K562 (cell line): ENCODE data around the gene ING5. TPM values are rescaled to one million over a fixed set of nuclear protein-coding genes. Genes with fewer than 3 reads are reported as not detected.

Experiments
- ATAC-seq: fragments of 200-7000 bp; cut with Tn5 transposase; 3 replicates; pipeline ENCODE4 v1.9.1; 2020; ENCODE audit warnings: moderate library complexity
- BruUV-seq: library from RNA; stranded (reverse); fragments of 400-500 nt; replicated peaks from 2 replicates; lab custom pipeline; 2021; lab: Mats Ljungman, UMichigan
- CTCF ChIA-PET: fragments of 300-600 bp; formaldehyde crosslinking; extraction: SDS; loops from one replicate; lab custom pipeline; 2021; ENCODE audit warnings: low intra/inter-chr PET ratio; lab: Yijun Ruan, JAX
- POLR2A ChIA-PET: fragments of 300-600, 350-650 bp; sonication (Branson Sonifier 250); formaldehyde crosslinking; extraction: SDS; loops from one replicate; lab custom pipeline; 2021; ENCODE audit warnings: antibody characterized with exemption, inconsistent platforms; lab: Yijun Ruan, JAX
- DNase-seq, 4 experiments: peaks; one replicate each; pipeline versions ENCODE4 v3.0.0 to v3.0.0-alpha.2; 2011 to 2018; ENCODE audit warnings: low spot score in 3 of 4, mixed read lengths in 3 of 4; ENCODE audit errors: extremely low read depth in 1 of 4
- FAIRE-seq: peaks from 2 replicates; lab custom pipeline; 2011; peaks lifted over from hg19 to GRCh38; lab: Jason Lieb, UNC
- H2AFZ ChIP-seq: 2 replicates; pipeline ENCODE4 v1.6.0; 2011; ENCODE audit warnings: low read depth, low read length, control low read depth, inconsistent platforms
- H3K27ac ChIP-seq: fragments of 200-600 bp; 3 replicates; pipeline ENCODE4 v1.8.0; 2011; ENCODE audit warnings: low read depth, mild to moderate bottlenecking, control low read depth, inconsistent platforms, low read length, moderate library complexity, mixed read lengths; ENCODE audit errors: extremely low read depth
- H3K27me3 ChIP-seq, 2 experiments: fragments of 300-600 bp in 1 of 2; 2 replicates in 1 of 2; 3 replicates in 1 of 2; pipeline versions ENCODE4 v1.6.0 to v1.8.0; 2011; ENCODE audit warnings: inconsistent platforms in 2 of 2, low read length in 2 of 2, mild to moderate bottlenecking in 1 of 2, mixed read lengths in 1 of 2, moderate library complexity in 1 of 2; ENCODE audit not compliant: control insufficient read depth in 2 of 2, insufficient read depth in 2 of 2
- H3K36me3 ChIP-seq: fragments of 300-600 bp; 3 replicates; pipeline ENCODE4 v1.8.0; 2011; ENCODE audit warnings: mild to moderate bottlenecking, low read length, inconsistent platforms; ENCODE audit not compliant: control insufficient read depth, insufficient read depth
- H3K4me1 ChIP-seq, 2 experiments: fragments of 200-600 bp in 1 of 2; replicated peaks in 1 of 2; 2 replicates in 1 of 2; 3 replicates in 1 of 2; pipeline versions ENCODE4 v1.5.1 to v1.8.0; 2011; ENCODE audit warnings: inconsistent platforms in 2 of 2, low read length in 2 of 2, mild to moderate bottlenecking in 1 of 2, mixed read lengths in 1 of 2, moderate library complexity in 1 of 2; ENCODE audit not compliant: control insufficient read depth in 2 of 2, insufficient read depth in 2 of 2
- H3K4me2 ChIP-seq: 2 replicates; pipeline ENCODE4 v1.6.1; 2011; ENCODE audit warnings: low read length, control low read depth, inconsistent platforms, mixed read lengths; ENCODE audit not compliant: insufficient read depth
- H3K4me3 ChIP-seq: fragments of 200-600 bp; sonication (generic), shearing (Covaris generic); 2 replicates; pipeline ENCODE4 v1.5.1; 2016; ENCODE audit warnings: control low read depth, inconsistent platforms
- H3K79me2 ChIP-seq: fragments of 200-600 bp; 3 replicates; pipeline ENCODE4 v1.8.0; 2011; ENCODE audit warnings: low read length, inconsistent platforms; ENCODE audit not compliant: control insufficient read depth, insufficient read depth
- H3K9ac ChIP-seq, 2 experiments: 2 replicates each; pipeline versions ENCODE4 v1.6.0 to v1.6.1; 2011; ENCODE audit warnings: low read depth in 2 of 2, low read length in 2 of 2, control low read depth in 1 of 2, inconsistent platforms in 1 of 2, mild to moderate bottlenecking in 1 of 2, mixed read lengths in 1 of 2; ENCODE audit not compliant: insufficient read depth in 1 of 2
- H3K9me1 ChIP-seq: one replicate; pipeline ENCODE4 v1.6.0; 2011; ENCODE audit warnings: inconsistent platforms, mild to moderate bottlenecking, low read length, moderate library complexity; ENCODE audit not compliant: control insufficient read depth, insufficient read depth
- H3K9me3 ChIP-seq: replicated peaks from 2 replicates; pipeline ENCODE4 v1.5.1; 2011; ENCODE audit warnings: low read depth, low read length, inconsistent platforms; ENCODE audit not compliant: control insufficient read depth, insufficient read depth
- H4K20me1 ChIP-seq: replicated peaks from 2 replicates; pipeline ENCODE4 v1.6.1; 2011; ENCODE audit warnings: low read length, inconsistent platforms, mixed read lengths; ENCODE audit not compliant: control insufficient read depth, insufficient read depth
- BRF1 ChIP-seq: IDR thresholded peaks from 3 replicates; pipeline ENCODE4 v1.6.1; 2011; ENCODE audit warnings: borderline replicate concordance, mild to moderate bottlenecking; ENCODE audit not compliant: insufficient read length; ENCODE audit errors: extremely low read depth
- DNMT1 ChIP-seq: fragments of 450-650 bp; IDR thresholded peaks from 2 replicates; pipeline ENCODE4 v1.6.1; 2016; ENCODE audit warnings: antibody characterized with exemption, mild to moderate bottlenecking
- FOXJ3 ChIP-seq: sonication (generic); formaldehyde crosslinking; IDR thresholded peaks from 2 replicates; pipeline ENCODE4 v1.4.0; 2020; ENCODE audit warnings: mild to moderate bottlenecking, missing genetic modification reagents
- JUNB ChIP-seq: fragments of 450-650 bp; formaldehyde crosslinking; conservative IDR thresholded peaks from 2 replicates; pipeline ENCODE4 v1.4.0; 2020; ENCODE audit warnings: mild to moderate bottlenecking
- KAT8 ChIP-seq: fragments of 450-650 bp; IDR thresholded peaks from 2 replicates; pipeline ENCODE4 v1.6.1; 2016; ENCODE audit warnings: low read depth, mild to moderate bottlenecking
- NFXL1 ChIP-seq: fragments of 450-650 bp; formaldehyde crosslinking; IDR thresholded peaks from 2 replicates; pipeline ENCODE4 v1.4.0; 2021; ENCODE audit warnings: mild to moderate bottlenecking
- PHF8 ChIP-seq: fragments of 200-600 bp; sonication (generic); IDR thresholded peaks from 2 replicates; pipeline ENCODE4 v1.6.1; 2012; ENCODE audit warnings: mixed run types, mild to moderate bottlenecking, inconsistent platforms, low read length, moderate library complexity, borderline replicate concordance
- TCF3 ChIP-seq: sonication (generic); formaldehyde crosslinking; IDR thresholded peaks from 2 replicates; pipeline ENCODE4 v1.4.0; 2020; ENCODE audit warnings: mild to moderate bottlenecking, missing genetic modification reagents
- ZEB2 ChIP-seq: fragments of 450-650 bp; IDR thresholded peaks from 2 replicates; pipeline ENCODE4 v1.6.1; 2016
- ZNF277 ChIP-seq: fragments of 250-450 bp; sonication (Bioruptor Pico); IDR thresholded peaks from 2 replicates; pipeline ENCODE4 v1.8.0; 2022; ENCODE audit warnings: inconsistent platforms, mild to moderate bottlenecking, moderate library complexity, borderline replicate concordance
- ZNF408 ChIP-seq: fragments of 250-450 bp; sonication (Bioruptor Pico); IDR thresholded peaks from 2 replicates; pipeline ENCODE4 v1.4.0; 2020; ENCODE audit warnings: low read depth, mild to moderate bottlenecking, moderate library complexity
- ZNF695 ChIP-seq: fragments of 450-650 bp; formaldehyde crosslinking; IDR thresholded peaks from 2 replicates; pipeline ENCODE4 v1.4.0; 2020; ENCODE audit warnings: mild to moderate bottlenecking, moderate library complexity
- WGBS: fragments of 100-300 bp; shearing (Covaris generic); methylation state at CpG from one replicate; pipeline ENCODE4 v1.1.6; 2016; ENCODE audit warnings: low coverage, mixed read lengths; ENCODE audit not compliant: insufficient coverage; ENCODE audit errors: missing lambda C conversion rate; 5-methylcytosine and 5-hydroxymethylcytosine counted together
- in situ Hi-C: fragments of 300-500 bp; cut with MboI; formaldehyde crosslinking; loops from 4 replicates; pipeline ENCODE4 v1.15.0; 2018; ENCODE audit warnings: inconsistent platforms, mixed read lengths
- intact Hi-C: fragments of 100-400 bp; cut with micrococcal nuclease; formaldehyde crosslinking; loops from 2 replicates; pipeline ENCODE4 v1.14.2; 2022
- polyA plus RNA-seq, 8 experiments: library from polyadenylated mRNA; depleted of rRNA in 4 of 8; stranded (reverse) in 5 of 8; unstranded in 3 of 8; fragments of >200 nt; fragmentation: Nextera tagmentation in 2 of 8; fragmentation: Illumina TruSeq in 1 of 8; extraction: Ambion mirVana in 2 of 8; extraction: Trizol in 1 of 8; gene quantifications; 2 replicates each; pipeline versions ENCODE4 v1.2.1 to v1.2.3, GENCODE V29; 2011 to 2014; ENCODE audit warnings: inconsistent platforms in 1 of 8, missing spikeins in 1 of 8
- total RNA-seq, 7 experiments: library from RNA; depleted of rRNA in 6 of 7; stranded (reverse); fragments of >200 nt in 6 of 7; fragmentation: Illumina TruSeq in 2 of 7; extraction: Trizol in 2 of 7; gene quantifications; 2 replicates each; pipeline versions ENCODE4 v1.2.1 to v1.2.3, GENCODE V29; 2011 to 2021; ENCODE audit warnings: low replicate concordance in 1 of 7

Gene ING5
- total and polyA plus RNA-seq, 9 of the 15 experiments (the other 6 are each of a cell fraction or from before 2014, with no cell fraction given): 10.4 to 53.3 (median 27.9) TPM

GRCh38 chr2:241750076-241750840 is 48.4 kb downstream of the ING5 start:
- no peak for TF ChIP-seq KAT8
- TF ChIP-seq JUNB (CRISPR knock-in tag): no peak
- TF ChIP-seq TCF3: no peak
- intact Hi-C loops: no loop called here
- in situ Hi-C loops: no loop called here
- Histone ChIP-seq H2AFZ (no peak overlapping the region), H3K4me2 (no peak overlapping the region), H3K4me1 (no peaks in the 10 kb centered on the region; a peak in 1 of 5 replicates), H4K20me1 (no peaks in the 10 kb centered on the region), H3K79me2 (no peaks in the 10 kb centered on the region), H3K27ac (no peak overlapping the region), H3K9ac (no peak overlapping the region), H3K36me3 (peaks cover 45% of the 10 kb centered on the region; the same call in 2 of the 3 replicates), H3K27me3 (no peaks in the 10 kb centered on the region), H3K9me3 (peaks cover 2% of the 10 kb centered on the region; the same call in 1 of the 2 replicates), H3K4me3 (no peak overlapping the region), H3K9me1 (no peaks in the 10 kb centered on the region)
- no TSS peak for BruUV-seq
- 82% methylated on average over 14 of the region's 22 CpGs for WGBS
- ATAC-seq (no peak), DNase-seq (no peak), FAIRE-seq (no peak)
- ChIA-PET POLR2A (interaction anchor here (1.2 to 1.3 kb wide), 2 partner anchors 9 to 14 kb away, joined by 3 to 4 read pairs; no protein-coding TSS in a partner anchor), CTCF (no interaction called here)

DNA sequence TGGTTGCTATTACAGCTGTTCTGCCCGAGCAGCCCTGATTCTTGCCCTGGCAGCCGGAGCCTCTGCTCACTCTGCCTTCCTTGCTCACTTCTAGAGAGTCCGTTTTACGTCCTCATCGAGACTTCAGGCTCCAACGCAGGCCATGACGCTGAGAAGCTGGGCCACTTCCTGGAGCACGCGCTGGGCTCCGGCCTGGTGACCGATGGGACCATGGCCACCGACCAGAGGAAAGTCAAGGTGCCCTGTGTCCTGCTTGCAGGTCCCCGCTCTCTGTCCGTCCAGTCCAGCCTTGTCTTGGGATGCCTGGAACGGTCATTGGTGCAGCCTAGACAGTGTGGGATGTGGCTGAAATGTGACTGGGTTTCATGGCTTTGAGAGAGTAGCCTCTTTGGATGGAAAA is 49.3 kb downstream of the ING5 start:
- ATAC-seq: no peak
- 0 out of 4 replicates have a peak overlapping the region, but pooled peaks of 1 of the 2 experiments have one; percentile 28 for H3K9ac ChIP-seq
- no peaks in the 10 kb centered on the region for H3K27me3 ChIP-seq
- H3K79me2 ChIP-seq: no peaks in the 10 kb centered on the region
- no peaks in the 10 kb centered on the region for H3K9me3 ChIP-seq
- H2AFZ ChIP-seq: no peak overlapping the region
- no peak for FAIRE-seq
- POLR2A ChIA-PET: interaction anchor here (1.3 kb wide), 1 partner anchor 13 kb away, joined by 4 read pairs; no protein-coding TSS in a partner anchor
- H3K27ac ChIP-seq: no peak overlapping the region
- intact Hi-C loops: no loop called here
- no peak overlapping the region for H3K4me2 ChIP-seq
- in situ Hi-C loops: no loop called here
- BruUV-seq: no TSS peak
- DNase-seq: no peak
- no peak overlapping the region for H3K4me3 ChIP-seq
- H4K20me1 ChIP-seq: no peaks in the 10 kb centered on the region
- peaks cover 47% of the 10 kb centered on the region; the same call in 2 of the 3 replicates for H3K36me3 ChIP-seq
- H3K9me1 ChIP-seq: no peaks in the 10 kb centered on the region
- CTCF ChIA-PET: no interaction called here
- no peaks in the 10 kb centered on the region; a peak in 1 of 5 replicates for H3K4me1 ChIP-seq
- TF ChIP-seq ZEB2: no peak
- no peak for TF ChIP-seq DNMT1
- no peak for TF ChIP-seq ZNF408 (CRISPR knock-in tag)
- no peak for TF ChIP-seq PHF8
- TF ChIP-seq ZNF277 (CRISPR knock-in tag): no peak
- TF ChIP-seq BRF1: no peak
- TF ChIP-seq NFXL1 (CRISPR knock-in tag): no peak
- TF ChIP-seq FOXJ3 (CRISPR knock-in tag): no peak
- TF ChIP-seq ZNF695 (CRISPR knock-in tag): no peak
- WGBS: over 99% methylated on average over 11 of the region's 15 CpGs
